A673 (cell line): ENCODE data around the gene CAPN1. TPM values are rescaled to one million over a fixed set of nuclear protein-coding genes. Genes with fewer than 3 reads are reported as not detected.

Experiments
- BruUV-seq: library from RNA; stranded (reverse); fragments of 400-500 nt; replicated peaks from 2 replicates; lab custom pipeline; 2021; lab: Mats Ljungman, UMichigan
- CTCF ChIA-PET: fragments of 300-600 bp; sonication (Branson Sonifier 250); formaldehyde crosslinking; loops from one replicate; lab custom pipeline; 2022; ENCODE audit warnings: antibody characterized with exemption; lab: Charles Lee
- POLR2A ChIA-PET: fragments of 300-600 bp; sonication (Branson Sonifier 250); formaldehyde crosslinking; loops from one replicate; lab custom pipeline; 2022; ENCODE audit warnings: antibody characterized with exemption; ENCODE audit not compliant: low non-redundant PET; lab: Charles Lee
- DNase-seq: peaks from one replicate; pipeline ENCODE4 v3.0.0-alpha.2; 2015; ENCODE audit warnings: low spot score
- H3K27ac ChIP-seq: fragments of 200-600 bp; sonication (generic); 2 replicates; pipeline ENCODE4 v1.5.1; 2016; ENCODE audit warnings: mixed run types, low read depth, mild to moderate bottlenecking, mixed read lengths, antibody characterized with exemption, low read length; ENCODE audit not compliant: poor library complexity, severe bottlenecking
- H3K27me3 ChIP-seq: fragments of 200-600 bp; sonication (generic); replicated peaks from 2 replicates; pipeline ENCODE4 v1.6.1; 2017; ENCODE audit warnings: mixed run types, low read depth, mild to moderate bottlenecking, mixed read lengths, antibody characterized with exemption, low read length; ENCODE audit not compliant: insufficient read depth, poor library complexity
- H3K36me3 ChIP-seq: fragments of 200-600 bp; sonication (generic); 2 replicates; pipeline ENCODE4 v1.6.1; 2016; ENCODE audit warnings: mixed run types, mild to moderate bottlenecking, mixed read lengths, antibody characterized with exemption, low read length; ENCODE audit not compliant: insufficient read depth, poor library complexity, severe bottlenecking
- H3K4me1 ChIP-seq: fragments of 200-600 bp; sonication (generic); 2 replicates; pipeline ENCODE4 v1.6.1; 2017; ENCODE audit warnings: mixed run types, mild to moderate bottlenecking, mixed read lengths, antibody characterized with exemption, low read length; ENCODE audit not compliant: insufficient read depth, poor library complexity, severe bottlenecking
- H3K4me3 ChIP-seq: fragments of 200-600 bp; sonication (generic); 2 replicates; pipeline ENCODE4 v1.5.1; 2016; ENCODE audit warnings: low read depth, mixed run types, mild to moderate bottlenecking, mixed read lengths, low read length; ENCODE audit not compliant: poor library complexity, severe bottlenecking
- H3K9me3 ChIP-seq: fragments of 200-600 bp; sonication (generic); 2 replicates; pipeline ENCODE4 v1.6.1; 2016; ENCODE audit warnings: mixed run types, low read depth, mild to moderate bottlenecking, mixed read lengths, antibody characterized with exemption, low read length; ENCODE audit not compliant: poor library complexity, severe bottlenecking
- EZH2 ChIP-seq: fragments of 200-600 bp; sonication (generic); IDR thresholded peaks from 2 replicates; pipeline ENCODE4 v1.6.1; 2017; ENCODE audit warnings: borderline replicate concordance, low read depth, mild to moderate bottlenecking, mixed read lengths, antibody characterized with exemption, low read length; ENCODE audit not compliant: poor library complexity, severe bottlenecking
- intact Hi-C: fragments of 100-400 bp; cut with micrococcal nuclease; formaldehyde crosslinking; loops from one replicate; pipeline ENCODE4 v1.10.0; 2022; ENCODE audit not compliant: unreplicated experiment
- total RNA-seq: library from RNA; stranded (reverse); gene quantifications from 2 replicates; pipeline ENCODE4 v1.2.3, GENCODE V29; 2021
- TF ChIP-seq, protein P1 (sequence below): fragments of 300-800, 200-600 bp; sonication (generic); conservative IDR thresholded peaks from 2 replicates; pipeline ENCODE4 v1.5.1; 2017; ENCODE audit warnings: low read depth, mild to moderate bottlenecking, antibody characterized with exemption, low read length, moderate library complexity, mixed read lengths

Gene CAPN1
- total RNA-seq, 1 experiment from 2014 or later, result 79.9 TPM

DNA sequence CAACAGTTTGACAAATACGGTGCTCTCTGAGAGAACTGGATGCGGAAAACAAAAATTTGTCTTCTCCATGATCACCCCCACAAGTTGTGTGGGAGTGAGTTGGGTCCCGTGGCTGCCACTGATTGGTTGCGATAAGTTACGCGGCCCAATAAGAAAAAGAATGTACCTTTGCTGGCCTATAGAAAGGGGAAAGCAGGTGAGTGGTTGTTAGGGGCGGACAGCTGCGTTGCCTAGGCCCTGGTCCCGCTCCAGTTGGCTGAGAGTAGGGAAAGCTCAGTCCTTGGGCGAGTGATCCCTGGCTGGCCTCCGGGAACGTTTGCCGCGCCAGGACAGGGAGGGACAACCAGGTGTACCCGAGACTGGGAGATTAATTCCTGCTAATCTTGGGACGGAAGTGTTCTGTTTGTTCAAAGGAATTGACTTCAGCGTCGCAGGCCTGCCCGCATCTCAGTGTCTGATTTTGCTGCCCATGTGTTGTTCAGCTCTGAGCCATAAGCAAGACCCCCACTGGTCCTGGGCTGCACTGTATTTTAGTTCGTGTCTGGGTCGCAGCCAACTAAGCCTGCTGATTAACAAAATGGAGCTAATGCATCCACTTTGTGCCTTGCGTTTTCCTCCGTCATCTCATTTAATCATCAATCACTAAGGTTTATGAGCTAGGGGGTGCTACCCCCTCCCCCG, 46.6 kb upstream of the CAPN1 start:
- peak; percentile 98 for DNase-seq
- Histone ChIP-seq H3K27me3 (peaks cover 3% of the 10 kb centered on the region), H3K9me3 (no peaks in the 10 kb centered on the region), H3K36me3 (peaks cover 28% of the 10 kb centered on the region), H3K27ac (peak overlapping the region; percentile 99), H3K4me1 (peaks cover 17% of the 10 kb centered on the region), H3K4me3 (peak overlapping the region; percentile 70)
- ChIA-PET POLR2A (interaction anchor here (0.5 to 1.4 kb wide), 4 partner anchors 13 to 196 kb away, joined by 3 to 6 read pairs (median 5); partner anchors contain the start of genes CAPN1, CDCA5, FAU and MRPL49), CTCF (interaction anchor here (1.0 kb wide), 2 partner anchors 18 to 23 kb away, joined by 3 read pairs; partner anchors contain the start of genes TM7SF2 and ZNHIT2)
- TSS peak; percentile 89 for BruUV-seq
- intact Hi-C loops, result no loop called here
- TF ChIP-seq EZH2, result no peak
- TF ChIP-seq, protein P1, sequence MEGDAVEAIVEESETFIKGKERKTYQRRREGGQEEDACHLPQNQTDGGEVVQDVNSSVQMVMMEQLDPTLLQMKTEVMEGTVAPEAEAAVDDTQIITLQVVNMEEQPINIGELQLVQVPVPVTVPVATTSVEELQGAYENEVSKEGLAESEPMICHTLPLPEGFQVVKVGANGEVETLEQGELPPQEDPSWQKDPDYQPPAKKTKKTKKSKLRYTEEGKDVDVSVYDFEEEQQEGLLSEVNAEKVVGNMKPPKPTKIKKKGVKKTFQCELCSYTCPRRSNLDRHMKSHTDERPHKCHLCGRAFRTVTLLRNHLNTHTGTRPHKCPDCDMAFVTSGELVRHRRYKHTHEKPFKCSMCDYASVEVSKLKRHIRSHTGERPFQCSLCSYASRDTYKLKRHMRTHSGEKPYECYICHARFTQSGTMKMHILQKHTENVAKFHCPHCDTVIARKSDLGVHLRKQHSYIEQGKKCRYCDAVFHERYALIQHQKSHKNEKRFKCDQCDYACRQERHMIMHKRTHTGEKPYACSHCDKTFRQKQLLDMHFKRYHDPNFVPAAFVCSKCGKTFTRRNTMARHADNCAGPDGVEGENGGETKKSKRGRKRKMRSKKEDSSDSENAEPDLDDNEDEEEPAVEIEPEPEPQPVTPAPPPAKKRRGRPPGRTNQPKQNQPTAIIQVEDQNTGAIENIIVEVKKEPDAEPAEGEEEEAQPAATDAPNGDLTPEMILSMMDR, result no peak

DNA sequence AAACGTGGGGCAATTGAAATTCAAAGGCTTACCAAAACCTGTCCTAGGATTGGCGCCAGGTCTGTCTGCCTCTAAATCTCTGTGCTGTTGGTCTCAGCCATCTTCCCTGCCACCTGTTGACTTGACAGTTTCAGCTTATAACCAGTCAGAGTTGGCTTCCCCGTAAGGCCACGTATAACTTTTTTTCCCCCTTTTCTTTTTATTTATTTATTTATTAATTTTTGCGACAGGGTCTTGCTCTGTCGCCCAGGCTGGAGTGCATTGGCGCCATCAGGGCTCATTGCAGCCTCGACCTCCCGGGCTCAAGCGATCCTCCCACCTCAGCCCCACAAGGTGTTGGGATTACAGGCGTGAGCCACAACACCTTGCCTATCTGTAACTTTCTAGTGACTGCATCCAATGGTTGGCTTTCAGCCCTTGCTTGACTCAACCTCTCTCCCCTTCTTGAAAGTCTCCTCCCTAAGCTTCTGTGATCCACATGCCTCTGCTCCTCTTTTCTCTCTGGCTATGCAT, 46.0 kb upstream of the CAPN1 start:
- TF ChIP-seq EZH2, result no peak
- TF ChIP-seq, protein P1, result no peak
- peaks cover 17% of the 10 kb centered on the region for H3K4me1 ChIP-seq
- ChIA-PET CTCF (interaction anchor here (1.0 kb wide), 2 partner anchors 18 to 24 kb away, joined by 3 read pairs; partner anchors contain the start of genes TM7SF2 and ZNHIT2), POLR2A (interaction anchor here (0.9 to 1.4 kb wide), 2 partner anchors 46 to 52 kb away, joined by 3 to 4 read pairs; partner anchors contain the start of genes CAPN1 and CDCA5)
- H3K27me3 ChIP-seq, result peaks cover 9% of the 10 kb centered on the region
- peaks cover 22% of the 10 kb centered on the region for H3K36me3 ChIP-seq
- H3K4me3 ChIP-seq, result peak overlapping the region; percentile 70
- no peak for DNase-seq
- no peaks in the 10 kb centered on the region for H3K9me3 ChIP-seq
- H3K27ac ChIP-seq, result peak overlapping the region; percentile 99
- intact Hi-C loops, result no loop called here
- BruUV-seq, result no TSS peak

DNA sequence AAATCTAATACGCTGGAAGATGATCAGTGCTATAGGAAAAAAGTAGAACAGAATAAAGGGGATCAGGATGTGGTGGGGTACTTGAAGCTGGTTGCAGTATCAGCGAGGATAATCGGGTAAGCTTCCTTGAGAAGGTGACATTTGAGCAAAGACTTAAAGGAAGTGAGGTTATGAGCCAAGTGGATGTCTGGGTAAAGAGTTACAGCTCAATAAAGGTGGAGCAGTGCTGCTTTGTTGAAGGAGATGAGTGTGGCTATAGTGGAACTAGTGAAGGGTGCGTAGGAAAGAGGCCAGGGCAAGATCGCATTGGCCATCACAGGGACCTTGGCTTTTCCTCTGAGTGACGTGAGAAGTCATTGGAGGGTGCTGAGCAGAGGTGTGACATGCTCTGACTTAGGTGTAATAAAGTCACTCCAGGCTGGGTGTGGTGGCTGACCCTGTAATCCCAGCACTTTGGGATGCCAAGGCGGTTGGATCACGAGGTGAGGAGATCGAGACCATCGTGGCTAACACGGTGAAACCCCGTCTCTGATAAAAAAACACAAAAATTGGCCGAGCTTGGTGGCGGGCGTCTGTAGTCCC, 45.1 kb upstream of the CAPN1 start:
- intact Hi-C loops, result no loop called here
- ChIA-PET POLR2A (interaction anchor here (1.4 kb wide), 1 partner anchor 45 kb away, joined by 4 read pairs; the partner anchor contains the start of gene CAPN1), CTCF (no interaction called here)
- TF ChIP-seq EZH2, result no peak
- TF ChIP-seq, protein P1, result no peak
- no TSS peak for BruUV-seq
- Histone ChIP-seq H3K27me3 (peaks cover 18% of the 10 kb centered on the region), H3K27ac (no peak overlapping the region), H3K9me3 (no peaks in the 10 kb centered on the region), H3K4me3 (no peak overlapping the region), H3K36me3 (peaks cover 13% of the 10 kb centered on the region), H3K4me1 (peaks cover 17% of the 10 kb centered on the region)
- DNase-seq, result no peak
